Measurements from ENCODE around the gene OCA2. TPM values are rescaled to one million over a fixed set of nuclear protein-coding genes. Genes with fewer than 3 reads are reported as not detected.

Gene OCA2
- total and polyA plus RNA-seq, 4 experiments from 2014 or later = not detected

- Mint-ChIP-seq H3K9me3 (peaks cover 0 to 39% (median 16%) of the 10 kb centered on the region in 8 donors), H3K27ac (no peak overlapping the region), H3K4me1 (no peaks in the 10 kb centered on the region), H3K27me3 (peaks cover 0 to 5% of the 10 kb centered on the region in 2 donors), H3K36me3 (no peaks in the 10 kb centered on the region), H3K4me3 (no peak overlapping the region)
- no peaks in the 10 kb centered on the region for H3K4me1 ChIP-seq (ENCODE audit: insufficient read depth, low read length)
- no peaks in the 10 kb centered on the region for H3K27me3 ChIP-seq (ENCODE audit: insufficient read depth, low read length)
- DNase-seq = no peak
- ChIA-PET POLR2A (ENCODE audit: partially characterized antibody) (no interaction called here), CTCF (ENCODE audit: partially characterized antibody) (no interaction called here)
- intact Hi-C loops (cut with micrococcal nuclease) = no loop called here
- no peaks in the 10 kb centered on the region for H3K9me3 ChIP-seq (ENCODE audit: control insufficient read depth in 1 of 2, low read length in 2 of 2)
- H3K36me3 ChIP-seq (ENCODE audit: insufficient read depth, low read length) = no peaks in the 10 kb centered on the region
- no peak overlapping the region for H3K4me3 ChIP-seq (ENCODE audit: low read length in 2 of 2)
- no peak overlapping the region for H3K27ac ChIP-seq (ENCODE audit: low read depth, low read length)
Observed at GRCh38 chr15:28060005-28060404, 39.1 kb downstream of the OCA2 start.

DNA sequence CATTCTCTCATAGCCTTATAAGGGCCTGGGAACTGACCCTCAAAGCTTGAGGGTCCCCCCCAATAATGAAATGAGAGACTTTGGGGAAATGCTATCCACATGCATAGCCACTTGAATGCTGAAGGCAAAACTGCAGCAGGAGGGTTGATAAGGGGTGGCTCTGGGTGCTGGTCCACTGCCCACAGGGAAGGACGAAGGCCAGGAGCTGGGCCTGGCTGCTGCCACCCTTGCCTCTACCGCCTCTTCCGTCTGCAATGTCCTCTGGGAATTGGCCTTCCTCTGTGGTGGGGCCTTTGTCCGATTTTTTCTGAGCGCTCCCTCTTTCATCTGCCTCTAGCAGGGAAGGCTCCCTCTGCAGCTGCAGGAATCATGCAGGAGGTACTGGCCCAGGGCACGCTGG, 41.0 kb downstream of the OCA2 start:
- Histone ChIP-seq H3K4me1 (ENCODE audit: insufficient read depth, low read length) (no peaks in the 10 kb centered on the region), H3K36me3 (ENCODE audit: insufficient read depth, low read length) (no peaks in the 10 kb centered on the region), H3K4me3 (ENCODE audit: low read length in 2 of 2) (no peak overlapping the region), H3K27me3 (ENCODE audit: insufficient read depth, low read length) (no peaks in the 10 kb centered on the region), H3K9me3 (ENCODE audit: control insufficient read depth in 1 of 2, low read length in 2 of 2) (no peaks in the 10 kb centered on the region), H3K27ac (ENCODE audit: low read depth, low read length) (no peak overlapping the region)
- CTCF ChIA-PET (ENCODE audit: partially characterized antibody) = no interaction called here
- POLR2A ChIA-PET (ENCODE audit: partially characterized antibody) = no interaction called here
- intact Hi-C loops (cut with micrococcal nuclease) = no loop called here
- no peak for DNase-seq
- Mint-ChIP-seq H3K4me3 (no peak overlapping the region), H3K27ac (no peak overlapping the region), H3K27me3 (peaks cover 0 to 3% of the 10 kb centered on the region in 2 donors), H3K36me3 (no peaks in the 10 kb centered on the region), H3K9me3 (peaks cover 0 to 26% (median 8%) of the 10 kb centered on the region in 8 donors), H3K4me1 (no peaks in the 10 kb centered on the region)

DNA sequence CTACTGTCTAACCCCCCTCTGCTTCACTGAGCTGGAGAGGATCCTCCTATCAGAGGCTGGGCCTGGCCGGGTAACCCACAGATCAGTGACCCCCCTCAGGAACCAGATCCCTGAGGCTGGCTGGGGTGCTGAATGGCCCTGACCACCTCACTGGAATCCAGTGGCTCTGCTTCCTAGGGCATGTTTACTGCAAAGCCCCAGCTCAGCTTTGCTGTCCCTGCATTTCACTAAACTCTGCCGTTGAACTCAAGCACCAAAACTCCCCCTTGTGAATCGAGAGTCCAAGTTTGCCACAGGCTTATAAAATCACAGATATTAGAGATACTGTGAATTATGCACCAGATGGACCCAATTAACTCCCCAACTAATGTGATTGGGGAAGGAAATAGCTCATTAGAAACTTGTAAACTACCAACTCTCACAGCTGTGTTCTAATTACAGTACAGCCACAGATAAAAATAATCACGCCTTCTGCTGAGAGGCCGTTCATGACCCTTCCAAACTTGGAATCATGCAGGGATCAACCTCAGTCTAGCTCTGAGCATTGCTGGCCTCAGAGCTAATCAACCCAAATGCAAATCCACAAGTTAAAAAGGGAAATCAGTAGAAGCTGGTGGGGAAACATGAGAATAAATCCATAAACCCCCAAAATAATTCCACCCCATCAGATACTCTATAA, 47.0 kb downstream of the OCA2 start:
- peaks cover 5% of the 10 kb centered on the region in 2 donors for H3K27me3 Mint-ChIP-seq
- no peak overlapping the region for H3K27ac ChIP-seq (ENCODE audit: low read depth, low read length)
- no peak for DNase-seq
- H3K4me1 Mint-ChIP-seq = no peaks in the 10 kb centered on the region
- H3K36me3 Mint-ChIP-seq = no peaks in the 10 kb centered on the region
- no peak overlapping the region for H3K4me3 Mint-ChIP-seq
- intact Hi-C loops (cut with micrococcal nuclease) = no loop called here
- no peaks in the 10 kb centered on the region for H3K9me3 ChIP-seq (ENCODE audit: control insufficient read depth in 1 of 2, low read length in 2 of 2)
- peaks cover 0 to 9% (median 2%) of the 10 kb centered on the region in 8 donors for H3K9me3 Mint-ChIP-seq
- H3K36me3 ChIP-seq (ENCODE audit: insufficient read depth, low read length) = no peaks in the 10 kb centered on the region
- H3K4me3 ChIP-seq (ENCODE audit: low read length in 2 of 2) = no peak overlapping the region
- POLR2A ChIA-PET (ENCODE audit: partially characterized antibody) = no interaction called here
- CTCF ChIA-PET (ENCODE audit: partially characterized antibody) = no interaction called here
- no peaks in the 10 kb centered on the region for H3K4me1 ChIP-seq (ENCODE audit: insufficient read depth, low read length)
- no peaks in the 10 kb centered on the region for H3K27me3 ChIP-seq (ENCODE audit: insufficient read depth, low read length)
- no peak overlapping the region for H3K27ac Mint-ChIP-seq

DNA sequence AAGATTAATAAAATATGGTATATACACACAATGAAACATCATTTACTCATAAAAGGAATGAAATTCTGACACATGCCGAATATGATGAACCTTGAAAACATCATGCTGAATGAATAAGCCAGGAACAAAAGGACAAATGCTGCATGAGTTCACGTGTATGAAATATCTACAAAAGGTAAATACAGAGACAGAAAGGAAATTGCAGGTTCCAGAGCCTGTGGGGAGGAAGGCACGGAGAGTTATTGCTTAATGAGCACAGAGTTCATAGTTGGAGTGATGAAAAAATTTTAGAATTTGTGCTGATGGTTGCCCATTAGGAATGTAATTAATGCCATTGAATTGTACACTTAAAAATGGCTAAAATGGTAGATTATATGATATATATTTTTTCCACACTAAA, 49.5 kb downstream of the OCA2 start:
- Mint-ChIP-seq H3K4me1 (no peaks in the 10 kb centered on the region), H3K4me3 (no peak overlapping the region), H3K27ac (no peak overlapping the region), H3K27me3 (peaks cover 14 to 16% of the 10 kb centered on the region in 2 donors), H3K36me3 (no peaks in the 10 kb centered on the region), H3K9me3 (peaks cover 0 to 9% (median 2%) of the 10 kb centered on the region in 8 donors)
- intact Hi-C loops (cut with micrococcal nuclease) = no loop called here
- no peaks in the 10 kb centered on the region for H3K9me3 ChIP-seq (ENCODE audit: control insufficient read depth in 1 of 2, low read length in 2 of 2)
- H3K4me1 ChIP-seq (ENCODE audit: insufficient read depth, low read length) = no peaks in the 10 kb centered on the region
- H3K36me3 ChIP-seq (ENCODE audit: insufficient read depth, low read length) = no peaks in the 10 kb centered on the region
- DNase-seq = no peak
- no peaks in the 10 kb centered on the region for H3K27me3 ChIP-seq (ENCODE audit: insufficient read depth, low read length)
- ChIA-PET POLR2A (ENCODE audit: partially characterized antibody) (no interaction called here), CTCF (ENCODE audit: partially characterized antibody) (no interaction called here)
- H3K4me3 ChIP-seq (ENCODE audit: low read length in 2 of 2) = no peak overlapping the region
- no peak overlapping the region for H3K27ac ChIP-seq (ENCODE audit: low read depth, low read length)

DNA sequence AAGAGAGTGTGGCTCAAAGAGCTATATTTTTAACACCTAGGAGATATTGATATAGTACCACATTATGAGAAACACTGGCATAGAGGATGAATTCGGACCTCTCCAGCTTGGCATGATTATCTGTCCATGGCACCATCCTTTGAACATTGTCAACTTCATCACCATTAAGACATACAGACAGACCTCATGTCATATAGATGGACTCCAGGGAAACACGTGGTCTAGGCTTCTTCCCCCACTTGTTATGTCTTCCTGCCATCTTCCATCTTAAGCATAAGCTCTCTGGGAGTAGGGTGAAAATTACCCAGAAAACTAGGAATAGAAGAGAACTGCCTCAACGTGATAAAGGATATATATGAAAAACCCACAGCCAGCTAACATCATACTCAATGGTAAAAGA, 51.8 kb downstream of the OCA2 start:
- ChIA-PET POLR2A (ENCODE audit: partially characterized antibody) (no interaction called here), CTCF (ENCODE audit: partially characterized antibody) (no interaction called here)
- Histone ChIP-seq H3K4me1 (ENCODE audit: insufficient read depth, low read length) (no peaks in the 10 kb centered on the region), H3K9me3 (ENCODE audit: control insufficient read depth in 1 of 2, low read length in 2 of 2) (no peaks in the 10 kb centered on the region), H3K4me3 (ENCODE audit: low read length in 2 of 2) (no peak overlapping the region), H3K27ac (ENCODE audit: low read depth, low read length) (no peak overlapping the region), H3K36me3 (ENCODE audit: insufficient read depth, low read length) (no peaks in the 10 kb centered on the region), H3K27me3 (ENCODE audit: insufficient read depth, low read length) (no peaks in the 10 kb centered on the region)
- no peak overlapping the region for H3K4me3 Mint-ChIP-seq
- no peaks in the 10 kb centered on the region for H3K4me1 Mint-ChIP-seq
- intact Hi-C loops (cut with micrococcal nuclease) = no loop called here
- peaks cover 0 to 9% (median 2%) of the 10 kb centered on the region in 8 donors for H3K9me3 Mint-ChIP-seq
- H3K27me3 Mint-ChIP-seq = peaks cover 14 to 18% of the 10 kb centered on the region in 2 donors
- H3K36me3 Mint-ChIP-seq = no peaks in the 10 kb centered on the region
- no peak for DNase-seq
- no peak overlapping the region for H3K27ac Mint-ChIP-seq

GRCh38 chr15:28044121-28044672, 54.9 kb downstream of the OCA2 start:
- Histone ChIP-seq H3K27me3 (ENCODE audit: insufficient read depth, low read length) (no peaks in the 10 kb centered on the region), H3K4me3 (ENCODE audit: low read length in 2 of 2) (no peak overlapping the region), H3K9me3 (ENCODE audit: control insufficient read depth in 1 of 2, low read length in 2 of 2) (no peaks in the 10 kb centered on the region), H3K27ac (ENCODE audit: low read depth, low read length) (no peak overlapping the region), H3K36me3 (ENCODE audit: insufficient read depth, low read length) (no peaks in the 10 kb centered on the region), H3K4me1 (ENCODE audit: insufficient read depth, low read length) (no peaks in the 10 kb centered on the region)
- Mint-ChIP-seq H3K27ac (no peak overlapping the region), H3K4me3 (no peak overlapping the region), H3K27me3 (peaks cover 10 to 18% of the 10 kb centered on the region in 2 donors), H3K36me3 (no peaks in the 10 kb centered on the region), H3K4me1 (no peaks in the 10 kb centered on the region), H3K9me3 (peaks cover 0 to 9% (median 1%) of the 10 kb centered on the region in 8 donors)
- no peak for DNase-seq
- intact Hi-C loops (cut with micrococcal nuclease) = no loop called here
- ChIA-PET POLR2A (ENCODE audit: partially characterized antibody) (no interaction called here), CTCF (ENCODE audit: partially characterized antibody) (no interaction called here)

DNA sequence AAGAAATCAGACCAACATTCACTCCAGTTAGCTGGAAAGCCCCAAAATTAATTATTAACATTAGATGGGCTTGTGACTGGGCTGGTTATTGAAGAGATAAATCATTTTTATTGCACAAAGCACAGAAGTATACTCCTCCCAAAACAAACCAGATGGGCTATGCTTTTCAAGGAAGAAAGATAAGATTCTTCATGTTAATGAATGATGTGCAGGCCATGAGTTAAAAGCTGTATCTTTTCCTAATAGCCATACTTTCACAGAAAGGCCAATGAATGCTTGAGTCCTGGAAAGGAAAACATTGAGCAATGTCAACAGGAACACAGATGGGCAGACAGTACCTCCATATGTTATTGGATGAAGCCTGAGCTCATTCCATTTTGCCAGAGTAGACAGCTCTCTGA, 55.4 kb downstream of the OCA2 start:
- CTCF ChIA-PET (ENCODE audit: partially characterized antibody) = no interaction called here
- Mint-ChIP-seq H3K4me3 (no peak overlapping the region), H3K36me3 (no peaks in the 10 kb centered on the region)

More for the DNA sequence above, 55.4 kb downstream of the OCA2 start:
- Histone ChIP-seq H3K27me3 (ENCODE audit: insufficient read depth, low read length) (no peaks in the 10 kb centered on the region), H3K9me3 (ENCODE audit: control insufficient read depth in 1 of 2, low read length in 2 of 2) (no peaks in the 10 kb centered on the region), H3K4me1 (ENCODE audit: insufficient read depth, low read length) (no peaks in the 10 kb centered on the region), H3K36me3 (ENCODE audit: insufficient read depth, low read length) (no peaks in the 10 kb centered on the region), H3K27ac (ENCODE audit: low read depth, low read length) (no peak overlapping the region), H3K4me3 (ENCODE audit: low read length in 2 of 2) (no peak overlapping the region)
- POLR2A ChIA-PET (ENCODE audit: partially characterized antibody) = no interaction called here
- Mint-ChIP-seq H3K27ac (no peak overlapping the region), H3K4me1 (no peaks in the 10 kb centered on the region), H3K27me3 (peaks cover 13 to 22% of the 10 kb centered on the region in 2 donors), H3K9me3 (peaks cover 0 to 9% (median 1%) of the 10 kb centered on the region in 8 donors)
- intact Hi-C loops (cut with micrococcal nuclease) = no loop called here
- DNase-seq = no peak
